AG04450 (cell line): ENCODE measurements around the gene CDK14. TPM values are rescaled to one million over a fixed set of nuclear protein-coding genes. Genes with fewer than 3 reads are reported as not detected.

Experiments
- CTCF ChIA-PET: fragments of 300-600, 350-600 bp; formaldehyde crosslinking; extraction: SDS; loops from one replicate; lab custom pipeline; 2022; ENCODE audit warnings: antibody characterized with exemption, inconsistent platforms; lab: Charles Lee
- POLR2A ChIA-PET: fragments of 350-600 bp; formaldehyde crosslinking; extraction: SDS; loops from one replicate; lab custom pipeline; 2021; ENCODE audit warnings: antibody characterized with exemption, inconsistent platforms; lab: Yijun Ruan, JAX
- DNase-seq: peaks from one replicate; pipeline ENCODE4 v3.0.0-alpha.2; 2011; ENCODE audit warnings: low read depth, low spot score
- H3K27ac ChIP-seq: one replicate; pipeline ENCODE4 v1.5.1; 2012; ENCODE audit warnings: low read depth, low read length, control low read depth
- H3K27me3 ChIP-seq: one replicate; pipeline ENCODE4 v1.6.0; 2012; ENCODE audit warnings: low read length; ENCODE audit not compliant: control insufficient read depth, insufficient read depth
- H3K4me3 ChIP-seq: 2 replicates; pipeline ENCODE4 v1.5.1; 2011; ENCODE audit warnings: mild to moderate bottlenecking, low read depth, low read length, control low read depth
- H3K9me3 ChIP-seq: 2 replicates; pipeline ENCODE4 v1.5.1; 2012; ENCODE audit warnings: low read length; ENCODE audit not compliant: control insufficient read depth, insufficient read depth
- polyA plus RNA-seq: library from polyadenylated mRNA; depleted of rRNA; stranded (reverse); fragments of >200 nt; gene quantifications from 2 replicates; pipeline ENCODE4 v1.2.3, GENCODE V29; 2011
- TF ChIP-seq, protein P1 (sequence below): IDR thresholded peaks from 2 replicates; pipeline ENCODE4 v1.5.1; 2011; ENCODE audit warnings: low read depth, low read length, control low read depth, inconsistent platforms

Gene CDK14
- polyA plus RNA-seq, 1 experiment = 28.4 TPM

DNA sequence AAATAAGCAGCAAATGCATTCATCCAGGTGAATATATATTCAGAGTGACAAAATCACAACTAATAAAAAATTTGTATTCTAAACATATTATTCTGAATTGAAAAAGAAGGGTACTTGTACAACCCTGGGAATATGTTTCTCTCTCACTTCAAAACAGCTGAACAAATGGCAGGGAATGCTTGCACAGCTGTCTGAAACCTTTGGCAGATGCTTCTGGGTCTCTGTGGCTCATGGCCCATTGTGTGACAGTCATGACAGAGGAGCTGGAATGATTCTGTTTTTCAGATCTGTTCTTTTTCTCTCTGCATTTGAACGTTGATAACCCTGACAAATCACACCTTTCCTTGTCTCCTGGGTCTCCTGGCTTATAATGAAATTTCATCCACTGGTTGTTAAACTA is 392.4 kb downstream of the CDK14 start:
- Histone ChIP-seq H3K27ac (no peak overlapping the region), H3K27me3 (no peaks in the 10 kb centered on the region), H3K9me3 (no peaks in the 10 kb centered on the region), H3K4me3 (no peak overlapping the region)
- DNase-seq = no peak
- ChIA-PET POLR2A (no interaction called here), CTCF (interaction anchor here (1.5 to 2.1 kb wide), 2 partner anchors 46 to 359 kb away, joined by 4 to 6 read pairs; no protein-coding TSS in a partner anchor)
- TF ChIP-seq, protein P1, sequence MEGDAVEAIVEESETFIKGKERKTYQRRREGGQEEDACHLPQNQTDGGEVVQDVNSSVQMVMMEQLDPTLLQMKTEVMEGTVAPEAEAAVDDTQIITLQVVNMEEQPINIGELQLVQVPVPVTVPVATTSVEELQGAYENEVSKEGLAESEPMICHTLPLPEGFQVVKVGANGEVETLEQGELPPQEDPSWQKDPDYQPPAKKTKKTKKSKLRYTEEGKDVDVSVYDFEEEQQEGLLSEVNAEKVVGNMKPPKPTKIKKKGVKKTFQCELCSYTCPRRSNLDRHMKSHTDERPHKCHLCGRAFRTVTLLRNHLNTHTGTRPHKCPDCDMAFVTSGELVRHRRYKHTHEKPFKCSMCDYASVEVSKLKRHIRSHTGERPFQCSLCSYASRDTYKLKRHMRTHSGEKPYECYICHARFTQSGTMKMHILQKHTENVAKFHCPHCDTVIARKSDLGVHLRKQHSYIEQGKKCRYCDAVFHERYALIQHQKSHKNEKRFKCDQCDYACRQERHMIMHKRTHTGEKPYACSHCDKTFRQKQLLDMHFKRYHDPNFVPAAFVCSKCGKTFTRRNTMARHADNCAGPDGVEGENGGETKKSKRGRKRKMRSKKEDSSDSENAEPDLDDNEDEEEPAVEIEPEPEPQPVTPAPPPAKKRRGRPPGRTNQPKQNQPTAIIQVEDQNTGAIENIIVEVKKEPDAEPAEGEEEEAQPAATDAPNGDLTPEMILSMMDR = no peak

- H3K9me3 ChIP-seq = no peaks in the 10 kb centered on the region
- H3K27ac ChIP-seq = no peak overlapping the region
- TF ChIP-seq, protein P1 = no peak
- DNase-seq = no peak
- ChIA-PET POLR2A (no interaction called here), CTCF (interaction anchor here (1.5 kb wide), 1 partner anchor 360 kb away, joined by 4 read pairs; no protein-coding TSS in a partner anchor)
- no peaks in the 10 kb centered on the region for H3K27me3 ChIP-seq
- no peak overlapping the region for H3K4me3 ChIP-seq
Observed at GRCh38 chr7:90988996-90989765, 393.1 kb downstream of the CDK14 start.

GRCh38 chr7:90994121-90994520 is 398.0 kb downstream of the CDK14 start:
- Histone ChIP-seq H3K4me3 (no peak overlapping the region), H3K27me3 (no peaks in the 10 kb centered on the region), H3K27ac (no peak overlapping the region), H3K9me3 (no peaks in the 10 kb centered on the region)
- CTCF ChIA-PET = no interaction called here
- POLR2A ChIA-PET = no interaction called here
- DNase-seq = no peak
- TF ChIP-seq, protein P1 = no peak

DNA sequence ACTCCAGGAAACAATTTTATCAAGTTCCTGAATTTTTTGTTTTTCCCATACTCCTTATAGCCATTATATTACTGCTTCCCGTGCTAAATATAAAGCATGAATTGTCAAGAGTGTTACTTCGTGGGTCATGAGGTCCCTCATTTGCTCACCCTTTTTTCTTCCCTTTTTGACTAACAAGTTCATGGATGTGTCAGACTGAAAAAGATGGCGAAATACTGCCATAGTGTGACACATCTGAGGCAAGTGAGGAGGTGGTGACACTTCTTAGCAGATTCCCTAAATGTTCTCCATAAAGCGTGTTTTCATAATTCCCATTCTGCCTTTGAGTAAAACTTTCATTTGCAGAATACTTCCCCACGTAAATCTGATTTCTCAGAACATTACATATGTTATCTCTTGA is 398.5 kb downstream of the CDK14 start:
- no peaks in the 10 kb centered on the region for H3K27me3 ChIP-seq
- POLR2A ChIA-PET = no interaction called here
- CTCF ChIA-PET = no interaction called here
- no peaks in the 10 kb centered on the region for H3K9me3 ChIP-seq
- no peak overlapping the region for H3K4me3 ChIP-seq
- no peak overlapping the region for H3K27ac ChIP-seq
- TF ChIP-seq, protein P1 = no peak
- no peak for DNase-seq

GRCh38 chr7:90995996-90996395 is 399.9 kb downstream of the CDK14 start:
- POLR2A ChIA-PET = no interaction called here
- H3K4me3 ChIP-seq = no peak overlapping the region
- CTCF ChIA-PET = no interaction called here
- TF ChIP-seq, protein P1 = no peak
- no peaks in the 10 kb centered on the region for H3K27me3 ChIP-seq
- no peak overlapping the region for H3K27ac ChIP-seq
- no peak for DNase-seq
- no peaks in the 10 kb centered on the region for H3K9me3 ChIP-seq
